GM21529 (cell line): ENCODE results near the gene VIPR2.
"Not testable (repeated sequence)": the region's sequence is repeated elsewhere in the genome, so short reads cannot be mapped to it uniquely, and the experiment has no call there.

Source experiments
- ATAC-seq: cut with Tn5 transposase; IDR thresholded peaks from one replicate; pipeline ENCODE4 v1.9.1; 2021; ENCODE audit not compliant: unreplicated experiment

Gene VIPR2

GRCh38 chr7:159140170-159140910 lies 4.3 kb downstream of the VIPR2 start:
- ATAC-seq, result no peak

- ATAC-seq, result no peak
Measured at GRCh38 chr7:159139639-159140038, 5.0 kb downstream of the VIPR2 start.

DNA sequence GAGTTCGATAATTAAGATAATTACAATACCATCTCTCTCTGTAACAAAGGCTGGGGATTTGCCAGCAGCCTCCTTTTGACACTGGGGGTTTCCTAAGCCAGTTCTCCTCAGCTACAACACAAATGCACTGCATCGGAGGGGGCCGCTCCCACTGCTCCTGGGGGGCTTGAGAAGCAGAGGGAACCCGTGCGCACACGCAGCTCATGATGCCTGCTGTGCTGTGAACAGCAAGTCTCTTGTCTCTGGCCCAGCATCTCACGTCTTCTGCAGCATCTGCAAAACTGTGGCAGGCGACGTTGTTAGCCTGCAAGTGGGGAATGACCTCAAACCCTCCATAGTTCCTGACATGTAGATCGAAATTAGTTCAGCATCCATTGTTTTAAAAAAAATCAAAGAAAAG lies 5.5 kb downstream of the VIPR2 start:
- ATAC-seq, result no peak

GRCh38 chr7:159138508-159138907 lies 6.2 kb downstream of the VIPR2 start:
- no peak for ATAC-seq

DNA sequence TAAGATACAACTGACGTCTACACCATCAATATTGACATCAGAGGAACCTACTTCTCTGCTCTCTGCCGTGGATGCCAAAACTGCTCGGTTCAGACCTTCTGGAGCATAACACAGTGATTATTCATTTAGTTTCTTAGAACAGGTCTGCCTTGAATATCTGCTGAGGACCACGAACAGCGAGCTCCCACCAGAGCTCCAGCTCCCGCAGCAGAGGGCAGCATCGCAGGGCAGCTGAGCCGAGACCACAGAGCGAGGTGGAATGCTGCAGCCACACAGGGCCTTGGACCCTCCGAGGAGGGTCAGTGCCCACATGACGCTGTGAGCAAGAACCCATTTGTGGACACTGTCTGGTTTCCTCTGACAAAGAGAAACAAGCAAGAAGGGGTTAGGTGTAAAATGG lies 6.8 kb downstream of the VIPR2 start:
- ATAC-seq, result no peak

DNA sequence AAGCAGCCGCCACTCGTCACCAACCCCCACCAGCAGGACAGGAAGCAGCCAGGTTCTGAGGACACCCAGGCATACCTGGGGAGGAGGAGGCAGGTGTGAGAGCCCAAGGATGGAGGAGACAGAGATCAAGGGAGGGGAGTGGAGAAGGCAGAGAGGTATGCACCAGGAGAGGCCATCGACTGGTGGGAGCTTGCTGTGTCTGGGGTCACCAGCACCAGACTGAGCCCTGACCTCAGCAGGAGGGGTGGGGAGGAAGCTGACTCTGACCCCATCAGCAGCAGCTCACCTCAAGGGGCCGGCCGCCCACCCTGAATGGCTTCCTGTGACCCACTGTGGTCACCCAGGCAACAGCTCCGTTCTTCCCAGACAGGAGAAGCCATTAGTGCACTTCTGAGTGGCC lies 7.8 kb downstream of the VIPR2 start:
- no peak for ATAC-seq

DNA sequence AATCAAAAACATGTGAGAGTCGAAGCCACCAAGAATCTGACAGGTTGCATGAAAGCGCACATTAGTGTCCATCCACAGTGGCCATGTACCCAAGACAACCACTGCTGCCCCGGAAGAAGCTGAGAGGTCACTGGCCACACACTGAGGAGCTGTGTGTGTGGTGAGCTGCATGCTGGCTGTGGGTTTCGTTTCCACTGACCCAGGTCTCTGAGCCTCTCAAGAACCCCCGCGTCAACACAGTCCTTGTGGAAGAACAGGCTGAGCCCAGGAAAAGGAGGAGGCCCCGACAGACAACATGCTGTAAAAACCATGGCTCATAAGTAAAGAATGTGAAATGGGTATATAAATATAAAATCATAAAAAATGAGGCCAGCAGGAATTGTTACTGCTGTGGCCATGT lies 8.2 kb downstream of the VIPR2 start:
- ATAC-seq, result no peak

GRCh38 chr7:159136013-159136412 lies 8.7 kb downstream of the VIPR2 start:
- ATAC-seq, result no peak

DNA sequence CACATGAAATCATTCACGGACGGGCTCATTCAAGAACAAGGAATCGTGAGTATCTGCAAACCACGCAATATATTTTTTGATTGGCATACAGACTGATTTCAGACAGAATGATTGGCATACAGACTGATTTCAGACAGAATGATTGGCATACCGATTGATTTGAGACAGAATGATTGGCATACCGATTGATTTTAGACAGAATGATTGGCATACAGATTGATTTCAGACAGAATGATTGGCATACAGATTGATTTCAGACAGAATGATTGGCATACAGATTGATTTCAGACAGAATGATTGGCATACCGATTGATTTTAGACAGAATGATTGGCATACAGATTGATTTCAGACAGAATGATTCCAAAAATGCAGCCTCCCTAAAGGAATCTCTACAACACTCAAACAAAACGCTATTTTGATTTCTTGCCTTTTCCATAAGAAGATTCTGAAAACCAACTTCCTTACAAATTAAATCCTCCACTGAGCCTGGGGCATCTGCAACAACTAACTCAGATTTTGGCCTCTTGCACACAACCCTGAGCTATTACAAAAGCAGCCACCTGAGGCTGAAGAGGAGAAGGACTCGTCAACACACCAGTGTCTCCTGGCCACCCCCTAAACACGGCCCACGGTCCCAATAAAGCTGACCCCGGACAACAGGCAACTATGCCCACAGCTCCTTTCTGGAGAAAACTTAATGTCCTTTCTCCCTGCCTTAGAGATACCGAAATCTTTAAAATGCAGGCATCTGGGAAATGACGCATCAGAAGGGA lies 11.8 kb downstream of the VIPR2 start:
- not testable (repeated sequence) for ATAC-seq

- no peak for ATAC-seq
Measured at GRCh38 chr7:159130820-159131219, 13.8 kb downstream of the VIPR2 start.

GRCh38 chr7:159130199-159130775 lies 14.4 kb downstream of the VIPR2 start:
- no peak for ATAC-seq

GRCh38 chr7:159128767-159129166 lies 15.9 kb downstream of the VIPR2 start:
- no peak for ATAC-seq

GRCh38 chr7:159127691-159128642 lies 16.7 kb downstream of the VIPR2 start:
- ATAC-seq, result no peak

DNA sequence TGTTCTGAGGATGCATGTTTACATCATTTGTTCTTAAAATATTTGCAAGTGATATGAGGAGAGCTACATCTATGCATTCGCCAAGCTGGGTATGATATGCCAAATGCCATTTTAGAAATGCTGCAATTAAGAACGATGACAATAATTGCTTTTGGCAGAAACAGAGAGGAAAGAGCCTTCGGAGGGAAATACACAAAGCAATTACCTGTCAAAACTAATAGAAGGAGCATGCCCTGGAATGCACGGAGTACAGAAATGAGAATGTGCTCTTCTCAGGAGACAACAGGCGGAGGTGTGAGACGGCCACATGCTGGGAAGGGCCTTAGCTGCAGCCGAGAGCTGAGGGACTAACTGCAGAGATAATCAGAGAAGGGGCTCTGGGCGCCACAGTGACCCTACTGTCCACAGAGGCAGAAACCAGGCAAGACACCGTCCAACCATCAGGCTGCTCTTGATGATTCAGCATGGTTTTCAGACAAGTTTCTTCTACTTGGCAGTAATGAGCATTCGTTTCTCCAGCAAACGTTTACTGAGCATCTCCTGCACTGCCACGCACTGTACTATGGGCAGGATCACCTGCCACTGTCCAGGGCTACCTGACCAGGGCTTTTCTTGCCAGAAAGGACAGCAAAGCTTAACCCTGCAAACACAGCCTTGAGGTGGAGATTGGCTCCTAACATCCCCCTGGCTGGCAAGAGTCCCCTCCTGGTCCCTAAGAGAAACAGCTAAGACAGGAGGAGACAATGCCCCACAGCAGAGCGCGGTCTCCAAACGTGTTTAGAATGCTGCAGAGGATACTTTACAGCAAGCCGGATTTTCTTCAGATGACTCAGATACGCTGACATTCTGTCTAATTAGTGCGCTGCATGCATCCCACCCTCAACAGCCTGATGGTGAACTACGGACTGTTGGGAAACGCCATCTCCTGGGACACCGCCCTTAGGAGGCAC lies 18.1 kb downstream of the VIPR2 start:
- ATAC-seq, result no peak

GRCh38 chr7:159125955-159126270 lies 18.8 kb downstream of the VIPR2 start:
- no peak for ATAC-seq

- no peak for ATAC-seq
Measured at GRCh38 chr7:159125104-159125954, 19.3 kb downstream of the VIPR2 start.

DNA sequence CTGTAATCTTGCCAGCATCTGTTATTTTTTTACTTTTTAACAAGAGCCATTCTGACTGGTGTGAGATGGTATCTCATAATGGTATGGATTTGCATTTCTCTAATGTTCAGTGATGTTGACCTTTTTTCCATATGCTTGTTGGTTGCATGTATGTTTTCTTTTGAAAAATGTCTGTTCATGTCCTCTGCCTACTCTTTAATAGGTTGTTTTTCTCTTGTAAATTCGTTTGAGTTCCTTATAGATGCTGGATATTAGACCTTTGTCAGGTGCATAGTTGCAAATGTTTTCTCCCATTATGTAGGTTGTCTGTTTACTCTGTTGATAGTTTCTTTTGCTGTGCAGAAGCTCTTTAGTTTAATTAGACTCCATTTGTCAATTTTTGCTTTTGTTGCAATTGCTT lies 20.9 kb downstream of the VIPR2 start:
- not testable (repeated sequence) for ATAC-seq

DNA sequence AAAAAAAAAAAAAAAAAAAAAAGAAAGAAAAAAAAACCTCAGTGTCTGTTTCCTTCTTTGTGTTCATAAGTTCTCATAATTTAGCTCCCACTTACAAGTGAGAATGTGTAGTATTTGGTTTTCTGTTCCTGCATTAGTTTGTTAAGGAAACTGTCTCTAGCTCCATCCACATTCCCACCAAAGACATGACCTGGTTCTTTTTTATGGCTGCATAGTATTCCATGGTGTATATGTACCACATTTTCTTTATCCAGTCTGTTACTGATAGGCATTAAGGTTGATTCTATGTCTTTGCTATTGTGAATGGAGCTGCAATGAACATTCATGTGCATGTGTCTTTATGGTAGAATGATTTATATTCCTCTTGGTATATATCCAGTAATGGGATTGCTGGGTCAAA lies 21.4 kb downstream of the VIPR2 start:
- ATAC-seq, result not testable (repeated sequence)

- no peak for ATAC-seq
Measured at GRCh38 chr7:159122276-159122675, 22.4 kb downstream of the VIPR2 start.
